Activated CD4-positive, alpha-beta T cell treated with anti-CD3 and anti-CD28 coated beads, Interleukin-2, amount 50 U/mL, for 1 hour (primary cell): ENCODE measurements around the gene CATSPERE.
"Not testable (repeated sequence)": the region's sequence is repeated elsewhere in the genome, so short reads cannot be mapped to it uniquely, and the experiment has no call there.

Experiments used
- DNase-seq: peaks from one replicate; pipeline ENCODE4 v3.0.0-alpha.2; 2020

Gene CATSPERE

DNA sequence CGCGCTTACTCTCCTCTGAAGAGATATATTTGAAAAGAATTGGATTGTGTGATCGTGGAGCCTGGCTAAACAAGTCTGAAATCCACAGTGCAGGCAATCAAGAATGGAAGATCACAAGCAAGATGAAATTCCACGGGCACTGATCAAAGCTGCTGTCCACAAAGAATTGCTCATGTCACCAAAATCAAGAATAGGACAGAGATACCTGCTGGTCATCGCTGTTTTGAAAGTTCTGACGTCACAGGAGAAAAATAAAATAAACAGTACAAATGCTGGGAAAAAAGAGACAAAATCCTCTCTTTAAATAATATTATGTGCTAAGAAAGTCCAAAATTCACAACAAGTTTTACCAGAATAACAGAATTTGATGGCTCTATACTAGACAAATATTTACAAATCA, 179.8 kb downstream of the CATSPERE start:
- no peak for DNase-seq

DNA sequence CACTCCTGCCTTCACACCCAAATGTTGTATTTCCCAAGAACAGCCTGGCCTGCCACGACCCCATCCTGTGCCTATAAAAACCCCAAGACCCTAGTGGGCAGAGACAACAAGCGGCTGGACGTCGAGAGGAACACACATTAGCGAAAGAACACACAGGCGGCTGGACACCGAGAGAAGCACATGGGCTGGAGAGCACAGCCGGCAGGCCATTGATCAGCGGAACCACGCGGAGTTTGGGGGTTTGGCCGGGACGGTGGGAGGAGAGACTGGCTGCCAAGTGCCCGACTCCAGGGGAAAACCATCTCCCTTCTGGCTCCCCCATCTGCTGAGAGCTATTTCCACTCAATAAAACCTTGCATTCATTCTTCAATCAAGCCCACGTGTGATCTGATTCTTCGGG, 181.5 kb downstream of the CATSPERE start:
- no peak for DNase-seq

GRCh38 chr1:244642988-244643387, 181.9 kb downstream of the CATSPERE start:
- DNase-seq, result no peak

DNA sequence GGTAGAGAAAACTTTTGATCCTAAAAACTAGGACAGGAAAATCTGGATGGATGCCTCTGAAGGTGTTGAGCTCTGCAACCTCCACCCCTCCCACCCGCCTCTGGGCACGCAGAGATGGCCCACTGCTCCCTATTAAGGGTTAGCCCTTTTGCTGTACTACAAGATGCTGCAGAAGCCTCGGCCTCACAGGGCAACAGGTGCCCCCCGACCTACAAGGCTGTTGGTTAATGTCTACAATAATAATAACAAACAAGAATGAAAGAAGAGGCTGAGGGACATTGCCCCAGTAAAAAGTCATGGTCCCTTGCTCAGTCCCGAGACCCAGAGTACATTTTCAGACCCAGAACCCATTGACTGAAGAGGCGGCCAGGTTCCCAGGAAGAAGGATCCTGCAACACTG, 184.3 kb downstream of the CATSPERE start:
- no peak for DNase-seq

- DNase-seq, result no peak
These were observed 184.8 kb downstream of the CATSPERE start for GRCh38 chr1:244645890-244646289.

DNA sequence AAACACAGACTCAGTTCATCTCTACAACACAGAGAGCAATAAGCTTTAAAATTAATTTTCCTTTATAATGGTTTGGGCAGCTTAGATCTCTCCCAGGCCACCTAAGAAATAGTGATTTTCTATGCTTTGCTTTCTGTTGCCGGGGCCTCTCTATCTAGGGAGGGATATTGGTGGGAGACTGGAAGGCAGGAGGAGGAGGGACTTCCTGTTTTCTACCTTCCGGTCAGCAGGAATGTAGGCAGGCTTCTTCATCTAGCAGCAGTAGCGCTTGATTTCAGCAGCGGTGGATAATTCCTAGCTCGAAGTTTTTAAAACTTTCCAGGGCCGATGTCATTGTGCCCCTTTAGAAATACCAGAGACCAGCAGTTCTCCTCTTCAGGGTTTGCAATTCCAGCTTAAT, 186.7 kb downstream of the CATSPERE start:
- DNase-seq, result no peak

DNA sequence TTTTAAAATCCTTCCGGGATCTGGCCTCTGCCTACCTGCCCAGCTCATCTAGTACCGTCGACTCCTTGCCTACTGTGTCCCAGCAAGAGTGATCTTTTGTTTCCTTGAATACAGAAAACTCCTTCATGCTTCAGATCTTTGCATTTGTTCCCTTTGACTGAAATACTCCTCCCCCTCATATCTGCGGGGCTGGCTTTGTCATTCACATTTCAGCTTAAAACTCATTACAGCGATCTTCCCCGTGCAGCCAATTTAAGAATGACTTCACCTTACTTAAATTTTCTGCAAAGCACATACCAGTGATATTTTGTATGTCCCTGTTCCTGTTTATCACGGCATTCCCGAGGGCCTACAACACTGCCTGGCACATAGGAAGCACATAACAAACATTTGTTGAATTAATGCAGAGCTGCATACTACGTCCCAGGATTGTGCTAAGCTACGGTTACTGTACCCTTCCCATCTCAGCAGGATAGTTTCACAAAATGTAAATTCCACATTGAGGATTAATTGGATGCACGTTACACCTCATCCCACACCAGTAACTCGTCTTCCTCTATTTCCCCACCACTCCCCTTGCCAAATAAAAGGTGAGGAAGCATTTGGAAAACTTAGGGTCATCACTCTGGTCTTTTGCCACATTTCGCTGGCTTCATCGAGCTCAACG, 191.0 kb downstream of the CATSPERE start:
- DNase-seq, result no peak

- peak; percentile 97 for DNase-seq
These were observed 191.8 kb downstream of the CATSPERE start, which contains the start of gene DESI2 for GRCh38 chr1:244652623-244653438. DESI2 (plus strand) TSS chr1:244653126; CDS start chr1:244653314, 188 bp downstream.

DNA sequence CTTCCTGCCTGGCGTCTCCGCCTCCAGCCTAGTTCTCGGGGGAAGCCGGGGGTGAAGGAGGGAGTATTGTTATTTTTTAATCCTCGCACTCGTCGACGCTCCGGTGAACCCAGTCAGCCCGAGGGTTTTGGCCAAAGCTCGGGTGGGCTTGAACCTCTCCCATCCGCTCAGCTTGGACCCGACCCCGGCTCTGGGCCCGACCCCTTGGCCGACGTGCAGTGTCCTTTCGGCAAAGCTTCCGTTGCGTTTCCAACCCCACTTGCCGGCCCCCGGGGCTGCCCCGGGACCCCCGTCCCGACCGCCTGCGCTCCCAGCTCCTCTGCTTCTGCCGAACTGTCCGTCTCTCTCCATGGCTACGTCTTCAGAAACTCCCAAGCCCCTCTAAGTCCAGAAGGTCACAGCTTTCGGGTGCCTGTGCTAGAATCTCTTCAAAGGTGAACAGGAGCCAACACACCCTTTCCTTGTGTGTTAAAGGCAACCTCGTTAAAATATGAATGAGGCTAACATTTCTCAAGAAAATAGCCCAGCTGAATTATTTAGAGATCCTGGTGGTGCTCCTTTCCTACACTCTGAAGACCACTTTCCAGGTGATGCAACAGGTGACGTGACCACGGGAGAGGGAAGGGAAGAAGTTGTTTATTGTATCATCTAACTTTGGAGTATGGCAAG, 192.5 kb downstream of the CATSPERE start:
- no peak for DNase-seq

- no peak for DNase-seq
These were observed 193.3 kb downstream of the CATSPERE start for GRCh38 chr1:244654108-244655038.

DNA sequence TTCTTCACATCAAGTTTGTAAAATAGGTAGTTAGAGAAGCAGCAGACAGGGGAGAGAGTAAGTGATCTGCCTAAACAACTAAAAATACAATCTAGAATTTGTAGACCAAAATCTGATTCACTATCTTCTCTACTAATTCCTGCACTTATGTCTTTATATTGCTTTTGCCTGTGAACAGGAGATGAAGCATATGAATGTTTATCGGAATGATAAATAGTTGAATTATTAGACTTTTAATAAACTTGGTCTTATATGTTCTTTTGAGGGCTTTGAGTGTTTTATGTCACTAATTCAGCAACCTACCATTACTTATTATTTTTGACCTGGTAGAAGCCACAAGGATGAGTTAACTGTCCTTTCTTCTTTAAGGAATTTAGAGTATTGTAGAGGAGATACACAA, 194.1 kb downstream of the CATSPERE start:
- DNase-seq, result no peak

DNA sequence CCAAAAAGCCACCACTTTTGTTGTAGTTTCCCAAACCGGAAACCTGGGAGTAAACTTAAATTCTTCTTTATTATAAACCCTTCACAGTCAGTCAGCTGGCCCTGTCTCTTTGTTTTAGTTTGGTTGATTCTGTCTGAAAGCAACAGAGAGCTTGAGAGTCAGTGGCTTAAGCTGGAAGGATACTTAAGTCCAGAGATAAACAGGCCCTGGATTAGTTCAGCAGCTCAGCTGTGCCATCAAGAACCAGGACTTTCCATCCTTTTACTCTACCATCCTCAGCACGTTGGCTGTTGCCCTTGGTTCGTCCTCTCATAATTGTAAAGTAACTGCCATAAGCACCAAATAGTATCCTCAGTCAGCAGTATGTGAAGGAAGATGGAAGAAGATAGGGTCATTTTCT, 196.3 kb downstream of the CATSPERE start:
- no peak for DNase-seq

- DNase-seq, result no peak
These were observed 198.6 kb downstream of the CATSPERE start for GRCh38 chr1:244659694-244660093.

DNA sequence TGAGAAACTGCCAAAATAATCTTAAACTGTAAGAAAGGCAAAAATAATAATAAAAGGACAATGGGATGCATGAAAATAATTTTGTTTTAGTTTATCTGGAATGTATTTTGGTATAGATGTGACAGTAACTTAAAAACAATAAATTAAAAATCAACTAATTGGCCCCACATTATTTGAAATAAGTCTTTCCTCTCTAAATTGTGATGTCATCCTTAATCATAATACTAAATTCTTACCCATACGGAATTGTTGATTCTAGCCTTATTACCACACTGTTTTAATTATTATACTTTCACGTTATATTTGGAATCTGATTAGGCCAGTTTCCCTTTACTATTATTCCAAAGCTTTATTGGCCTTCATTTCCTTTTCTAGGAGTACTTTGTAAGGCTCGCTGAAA, 199.5 kb downstream of the CATSPERE start:
- DNase-seq, result no peak

DNA sequence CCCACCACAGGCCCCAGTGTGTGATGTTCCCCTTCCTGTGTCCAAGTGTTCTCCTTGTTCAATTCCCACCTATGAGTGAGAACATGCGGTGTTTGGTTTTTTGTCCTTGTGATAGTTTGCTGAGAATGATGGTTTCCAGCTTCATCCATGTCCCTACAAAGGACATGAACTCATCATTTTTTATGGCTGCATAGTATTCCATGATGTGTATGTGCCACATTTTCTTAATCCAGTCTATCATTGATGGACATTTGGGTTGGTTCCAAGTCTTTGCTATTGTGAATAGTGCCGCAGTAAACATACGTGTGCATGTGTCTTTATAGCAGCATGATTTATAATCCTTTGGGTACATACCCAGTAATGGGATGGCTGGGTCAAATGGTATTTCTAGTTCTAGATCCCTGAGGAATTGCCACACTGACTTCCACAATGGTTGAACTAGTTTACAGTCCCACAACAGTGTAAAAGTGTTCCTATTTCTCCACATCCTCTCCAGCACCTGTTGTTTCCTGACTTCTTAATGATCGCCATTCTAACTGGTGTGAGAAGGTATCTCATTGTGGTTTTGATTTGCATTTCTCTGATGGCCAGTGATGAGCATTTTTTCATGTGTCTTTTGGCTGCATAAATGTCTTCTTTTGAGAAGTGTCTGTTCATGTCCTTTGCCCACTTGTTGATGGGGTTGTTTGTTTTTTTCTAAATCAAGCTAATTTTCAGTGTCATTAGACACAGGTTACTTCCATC, 200.7 kb downstream of the CATSPERE start:
- not testable (repeated sequence) for DNase-seq

GRCh38 chr1:244662599-244662998, 201.5 kb downstream of the CATSPERE start:
- no peak for DNase-seq

DNA sequence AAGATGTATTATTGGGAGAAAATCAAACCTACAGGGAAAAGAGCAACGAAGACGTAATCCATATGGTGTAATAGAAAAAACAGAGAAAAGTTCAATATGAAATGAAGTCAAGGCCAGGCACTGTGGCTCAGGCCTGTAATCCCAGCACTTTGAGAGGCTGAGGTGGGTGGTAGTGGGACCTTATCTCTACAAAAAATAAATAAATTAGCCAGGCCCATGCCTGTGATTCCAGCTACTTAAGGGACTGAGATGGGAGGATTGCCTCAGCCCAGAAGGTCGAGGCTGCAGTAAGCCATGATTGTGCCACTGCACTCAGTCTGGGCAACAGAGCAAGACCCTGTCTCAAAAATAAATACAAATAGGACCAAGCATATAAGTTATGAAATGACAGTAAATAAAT, 203.3 kb downstream of the CATSPERE start:
- no peak for DNase-seq

DNA sequence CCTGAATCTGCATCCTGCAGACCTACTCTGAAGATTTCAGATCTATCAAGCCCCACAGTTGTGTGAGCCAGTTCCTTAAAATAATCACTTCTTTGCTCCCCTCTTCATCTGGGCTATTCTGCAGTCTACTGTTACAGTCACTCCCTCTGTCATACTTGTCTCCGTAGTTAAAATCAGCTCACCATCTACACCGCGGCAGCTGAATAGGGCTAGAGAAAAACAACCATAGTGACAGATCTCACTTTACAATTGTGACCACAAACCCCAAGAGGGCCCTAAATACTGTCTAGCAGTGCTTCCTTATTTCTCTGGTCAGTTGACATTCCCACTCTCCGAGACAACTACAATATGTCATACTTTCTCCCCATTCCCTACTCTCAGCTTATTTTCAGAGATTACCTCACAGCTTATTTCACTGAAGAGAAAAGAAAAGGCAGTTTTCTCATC, 204.7 kb downstream of the CATSPERE start:
- DNase-seq, result no peak

DNA sequence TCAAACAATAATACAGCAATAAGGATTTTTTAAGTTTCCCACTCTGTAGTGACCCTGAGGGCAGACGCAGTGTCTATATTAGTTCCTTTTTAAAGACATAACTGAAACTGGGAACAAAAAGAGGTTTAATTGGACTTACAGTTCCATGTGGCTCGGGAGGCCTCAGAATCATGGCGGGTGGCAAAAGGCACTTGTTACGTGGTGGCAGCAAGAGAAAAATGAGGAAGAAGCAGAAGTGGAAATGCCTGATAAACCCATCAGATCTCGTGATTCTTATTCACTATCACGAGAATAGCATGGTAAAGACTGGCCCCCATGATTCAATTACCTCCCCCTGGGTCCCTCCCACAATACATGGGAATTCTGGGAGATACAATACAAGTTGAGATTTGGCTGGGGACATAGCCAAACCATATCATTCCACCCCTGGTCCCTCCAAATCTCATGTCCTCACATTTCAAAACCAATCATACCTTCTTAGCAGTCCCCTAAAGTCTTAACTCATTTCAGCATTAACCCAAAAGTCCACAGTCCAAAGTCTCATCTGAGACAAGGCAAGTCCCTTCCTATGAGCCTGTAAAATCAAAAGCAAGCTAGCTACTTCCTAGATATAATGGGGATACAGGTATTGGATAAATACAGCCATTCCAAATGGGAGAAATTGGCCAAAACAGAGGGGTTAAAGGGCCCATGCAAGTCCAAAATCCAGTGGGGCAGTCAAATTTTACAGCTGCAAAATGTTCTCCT, 205.8 kb downstream of the CATSPERE start:
- DNase-seq, result not testable (repeated sequence)

DNA sequence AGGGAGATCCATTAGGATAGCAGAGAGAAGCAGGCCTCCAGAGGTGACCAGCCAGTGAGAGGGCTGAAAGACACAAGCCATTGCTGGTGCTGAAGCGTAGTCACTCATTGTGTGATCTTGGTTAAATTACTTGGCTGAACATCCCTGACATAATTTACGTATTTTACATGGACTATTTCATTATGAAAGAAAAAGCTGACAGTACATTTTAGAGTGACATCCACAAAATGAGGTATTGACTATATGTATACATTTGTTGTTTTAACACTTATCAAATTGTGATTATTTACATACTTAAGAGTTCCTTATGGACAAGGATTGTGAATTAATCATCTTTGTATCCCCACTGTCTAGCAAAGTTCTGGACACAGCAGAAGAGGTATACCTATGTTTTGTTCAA, 206.7 kb downstream of the CATSPERE start:
- DNase-seq, result no peak
